Inferior parietal cortex (tissue), 1 donor: Measurements from ENCODE around the gene ACTR2.
"Not testable (repeated sequence)": the region's sequence is repeated elsewhere in the genome, so short reads cannot be mapped to it uniquely, and the experiment has no call there.

Experiments
- DNase-seq: peaks from one replicate; pipeline ENCODE4 v3.0.0-alpha.2; 2016; ENCODE audit errors: extremely low spot score

ACTR2 gene

GRCh38 chr2:65228263-65228750, 676 bp downstream of the ACTR2 start:
- DNase-seq, result peak; percentile 34

GRCh38 chr2:65231121-65231520, 3.5 kb downstream of the ACTR2 start:
- no peak for DNase-seq

GRCh38 chr2:65231892-65232477, 4.4 kb downstream of the ACTR2 start:
- peak; percentile 2 for DNase-seq

- DNase-seq, result no peak
These were observed 5.0 kb downstream of the ACTR2 start for GRCh38 chr2:65232636-65233035.

GRCh38 chr2:65240657-65241056, 13.0 kb downstream of the ACTR2 start:
- DNase-seq, result no peak

GRCh38 chr2:65244452-65244851, 16.8 kb downstream of the ACTR2 start:
- not testable (repeated sequence) for DNase-seq

- DNase-seq, result no peak
These were observed 25.0 kb downstream of the ACTR2 start for GRCh38 chr2:65252640-65253039.

- no peak for DNase-seq
These were observed 27.7 kb downstream of the ACTR2 start for GRCh38 chr2:65255356-65255755.

- no peak for DNase-seq
These were observed 28.4 kb downstream of the ACTR2 start for GRCh38 chr2:65256054-65256453.

- not testable (repeated sequence) for DNase-seq
These were observed 30.2 kb downstream of the ACTR2 start for GRCh38 chr2:65257866-65258265.

- no peak for DNase-seq
These were observed 34.0 kb downstream of the ACTR2 start for GRCh38 chr2:65261676-65262075.

GRCh38 chr2:65263262-65263661, 35.6 kb downstream of the ACTR2 start:
- no peak for DNase-seq

- no peak for DNase-seq
These were observed 36.4 kb downstream of the ACTR2 start for GRCh38 chr2:65263986-65264385.

- peak; percentile 82 for DNase-seq
These were observed 37.4 kb downstream of the ACTR2 start for GRCh38 chr2:65264821-65265670.

- DNase-seq, result no peak
These were observed 38.0 kb downstream of the ACTR2 start for GRCh38 chr2:65265671-65266045.

GRCh38 chr2:65267008-65267407, 39.4 kb downstream of the ACTR2 start:
- DNase-seq, result no peak

GRCh38 chr2:65268957-65269356, 41.3 kb downstream of the ACTR2 start:
- DNase-seq, result no peak

GRCh38 chr2:65273344-65273743, 45.7 kb downstream of the ACTR2 start:
- DNase-seq, result no peak

- DNase-seq, result no peak
These were observed 47.7 kb downstream of the ACTR2 start for GRCh38 chr2:65275141-65275915.

- no peak for DNase-seq
These were observed 49.0 kb downstream of the ACTR2 start for GRCh38 chr2:65276609-65277008.

- DNase-seq, result no peak
These were observed 49.5 kb downstream of the ACTR2 start for GRCh38 chr2:65277118-65277517.

- no peak for DNase-seq
These were observed 50.3 kb downstream of the ACTR2 start for GRCh38 chr2:65277791-65278483.
